ENCODE measurements around the gene TRIM44.
"Not testable (repeated sequence)": the region's sequence is repeated elsewhere in the genome, so short reads cannot be mapped to it uniquely, and the experiment has no call there.

TRIM44 gene

DNA sequence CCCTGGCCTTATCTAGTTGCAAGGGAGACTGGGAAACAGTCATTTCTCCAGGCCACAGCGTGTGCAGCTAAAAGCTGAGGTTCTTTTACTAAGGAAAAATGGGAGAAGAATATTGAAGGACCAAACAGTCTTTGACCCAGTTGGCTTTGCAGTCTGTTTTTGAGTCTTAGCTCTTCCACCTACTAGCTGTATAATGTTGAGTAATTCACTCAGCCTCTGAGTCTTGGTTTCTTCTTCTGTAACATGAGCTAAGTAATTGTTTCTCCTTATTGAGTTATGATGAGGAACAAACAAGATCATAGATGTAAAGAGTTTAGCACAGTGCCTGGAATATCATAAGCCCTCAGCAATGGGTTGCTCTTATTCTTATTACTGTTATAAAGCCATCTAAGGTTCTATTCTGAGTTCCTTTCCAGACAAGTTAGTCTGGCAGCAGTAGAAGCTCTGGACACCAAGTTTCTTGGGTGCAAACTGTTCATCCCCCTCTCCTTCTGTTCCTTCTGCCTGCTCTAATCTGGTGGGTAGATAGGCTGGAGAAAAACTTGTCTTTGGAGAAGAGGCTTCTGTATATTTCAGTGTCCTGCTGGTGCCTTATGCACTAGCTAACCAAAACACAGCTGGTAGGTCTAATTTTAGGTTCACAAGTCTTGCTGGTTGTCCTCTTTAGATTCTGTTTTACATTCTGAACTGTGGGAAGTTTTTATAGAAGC lies 13.5 kb downstream of the TRIM44 start:
- DNase-seq = no peak

DNA sequence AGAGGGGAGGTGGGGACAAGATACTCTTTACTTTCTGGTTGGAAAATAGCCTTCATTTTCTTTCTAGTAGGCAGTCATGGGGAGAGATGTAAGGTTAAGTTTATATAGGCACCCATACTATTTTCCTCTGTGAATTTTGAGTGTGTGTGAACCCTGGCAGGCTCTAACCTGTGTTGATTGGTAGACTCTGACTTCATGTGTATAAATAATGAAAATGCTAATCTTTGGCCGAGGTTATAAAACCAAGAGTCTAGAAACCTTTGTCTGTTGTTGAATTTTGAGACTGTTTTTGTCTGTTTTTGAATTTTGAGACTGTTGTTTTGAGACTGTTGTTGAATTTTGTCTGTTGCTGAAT lies 14.0 kb downstream of the TRIM44 start:
- no peak for DNase-seq

DNA sequence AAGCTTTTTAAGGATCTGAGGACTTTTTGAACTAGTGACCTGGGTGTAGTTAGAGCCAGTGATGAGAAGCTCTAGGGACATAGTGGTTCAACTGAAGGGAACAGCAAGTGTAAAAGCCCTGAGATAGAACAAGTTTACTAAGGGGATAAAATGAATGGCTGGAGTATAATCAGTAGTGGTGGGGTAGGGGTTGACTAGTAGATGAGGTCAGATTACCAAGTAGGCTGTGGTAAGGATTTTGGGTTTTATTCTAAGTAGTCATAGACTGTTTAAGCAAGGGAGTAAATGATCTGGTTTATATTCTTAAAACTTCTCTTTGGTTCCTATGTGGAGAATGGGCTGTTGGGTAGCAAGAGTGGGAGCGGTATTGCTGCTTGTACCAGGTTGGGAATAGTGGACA lies 15.3 kb downstream of the TRIM44 start:
- no peak for DNase-seq

DNA sequence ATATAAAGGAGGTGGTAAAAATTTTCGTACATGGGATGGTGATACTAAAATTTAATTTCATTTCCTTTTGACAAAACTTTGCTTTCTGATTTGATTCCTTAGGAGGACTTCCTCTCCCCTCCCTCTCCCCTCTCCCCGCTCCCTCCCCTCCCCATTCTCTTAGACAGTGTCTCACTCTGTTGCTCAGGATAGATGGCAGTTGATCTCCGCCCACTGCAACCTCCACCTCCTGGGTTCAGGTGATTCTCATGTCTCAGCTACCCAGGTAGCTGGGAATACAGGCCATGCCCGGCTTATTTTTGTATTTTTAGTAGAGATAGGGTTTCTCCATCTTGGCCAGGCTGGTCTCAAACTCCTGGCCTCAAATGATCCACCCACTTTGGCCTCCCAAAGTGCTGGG lies 15.9 kb downstream of the TRIM44 start:
- no peak for DNase-seq

DNA sequence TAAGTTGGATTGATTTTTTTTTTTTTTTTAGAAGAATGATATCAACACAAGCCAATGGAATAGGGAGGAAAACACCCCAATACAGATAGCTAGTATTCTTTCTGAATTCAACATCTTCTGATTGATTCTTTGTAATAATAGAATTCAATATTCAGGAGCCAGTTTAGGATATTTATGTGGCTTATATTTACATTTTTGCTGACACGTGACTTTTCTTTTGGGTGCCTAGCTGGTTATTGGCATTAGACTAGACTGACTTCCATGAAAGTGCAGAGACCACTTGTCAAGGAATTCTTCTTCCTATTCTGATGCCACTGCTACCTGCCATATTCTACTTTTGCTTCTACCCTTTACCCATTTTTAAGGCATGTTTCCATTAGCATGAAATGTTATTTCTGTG lies 16.4 kb downstream of the TRIM44 start:
- DNase-seq = no peak

DNA sequence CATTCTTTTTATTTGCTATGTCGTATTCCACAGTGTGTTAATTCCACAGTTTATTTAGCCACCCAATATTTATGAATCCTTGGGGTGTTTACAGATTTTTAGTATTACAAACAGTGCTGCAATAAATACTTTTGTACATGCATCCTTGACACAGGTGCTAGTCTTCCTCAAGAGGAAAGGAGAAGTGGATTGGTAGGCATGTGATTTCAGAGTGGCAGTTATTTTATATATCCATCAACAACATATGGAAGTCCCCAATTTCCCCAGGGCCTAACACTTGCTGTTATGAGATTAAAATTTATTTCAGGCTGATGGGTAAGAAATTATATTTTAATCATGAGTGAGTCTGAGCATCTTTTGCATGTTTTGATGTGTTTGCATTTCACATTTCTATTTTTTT lies 17.9 kb downstream of the TRIM44 start:
- no peak for DNase-seq

DNA sequence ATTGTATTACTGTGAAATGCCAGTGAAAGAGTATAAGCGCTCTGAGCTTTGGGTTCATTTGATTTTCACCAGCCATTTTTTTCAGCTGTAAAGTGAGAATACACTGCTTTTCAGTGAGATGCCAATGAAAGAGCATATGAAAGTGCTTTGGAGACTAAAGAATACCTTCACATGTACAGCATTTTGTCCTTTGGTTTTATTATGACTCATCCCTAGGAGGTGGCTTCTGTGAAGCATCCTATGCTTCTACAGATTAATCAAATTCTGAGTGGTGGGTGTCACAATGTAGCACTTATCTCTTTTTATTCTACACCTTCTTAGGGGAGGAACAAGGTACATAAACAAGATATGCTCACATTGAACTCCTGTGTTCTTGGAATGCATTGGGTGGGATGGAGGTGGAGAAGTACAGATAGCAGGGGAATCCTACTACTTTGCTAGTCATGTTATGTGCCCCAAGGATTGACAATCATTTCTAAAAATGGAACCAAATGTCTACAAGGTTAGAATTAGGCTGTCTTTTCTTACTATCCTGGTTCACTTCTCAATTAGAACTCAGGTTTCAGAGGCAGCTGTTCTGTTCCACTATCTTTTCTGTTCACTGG lies 18.7 kb downstream of the TRIM44 start:
- DNase-seq = no peak

DNA sequence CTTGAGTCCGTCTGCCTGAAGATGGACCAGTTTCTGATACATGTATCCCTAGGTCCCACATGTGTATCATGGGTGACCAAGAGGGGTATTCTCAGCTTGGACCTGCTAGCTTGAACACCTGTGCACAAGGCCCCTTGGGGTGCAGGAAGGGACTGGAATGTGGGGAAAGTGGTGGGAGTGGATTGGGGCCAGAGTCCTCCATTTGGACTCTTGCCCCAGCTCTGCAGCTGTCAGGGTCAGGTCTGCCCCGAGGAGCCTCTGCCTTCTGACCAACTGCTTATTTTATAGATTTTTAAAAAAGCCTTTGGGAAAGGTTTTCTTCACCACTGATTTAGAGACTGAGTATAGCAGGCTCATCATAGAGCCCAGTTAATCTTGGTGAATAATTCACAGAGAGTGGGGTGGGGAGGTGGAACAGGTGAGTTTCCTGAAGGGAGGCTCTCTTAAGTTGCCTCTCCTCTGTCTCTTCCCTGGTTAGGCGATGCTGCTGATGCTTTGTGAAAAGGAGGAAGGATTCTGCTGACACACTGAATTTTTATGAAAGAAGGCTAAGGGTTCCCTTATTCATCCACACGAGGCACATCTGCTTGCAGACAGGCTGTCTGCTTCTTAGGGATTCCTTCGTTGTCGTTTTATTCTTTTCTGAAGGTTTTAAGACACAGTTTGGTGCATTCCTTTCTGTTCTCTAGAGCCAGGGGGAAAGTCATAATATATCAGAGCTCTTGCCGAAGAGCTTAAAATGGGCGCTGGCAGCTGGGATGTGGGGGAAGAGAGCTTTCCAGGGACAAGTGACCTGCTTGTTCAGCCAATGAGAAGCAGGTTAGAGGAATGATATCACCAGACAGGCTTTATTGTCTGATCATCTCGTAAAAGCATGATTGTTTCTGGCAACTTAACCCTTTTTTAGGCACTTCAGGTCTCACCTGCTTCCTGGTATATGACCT lies 19.9 kb downstream of the TRIM44 start:
- no peak for DNase-seq

DNA sequence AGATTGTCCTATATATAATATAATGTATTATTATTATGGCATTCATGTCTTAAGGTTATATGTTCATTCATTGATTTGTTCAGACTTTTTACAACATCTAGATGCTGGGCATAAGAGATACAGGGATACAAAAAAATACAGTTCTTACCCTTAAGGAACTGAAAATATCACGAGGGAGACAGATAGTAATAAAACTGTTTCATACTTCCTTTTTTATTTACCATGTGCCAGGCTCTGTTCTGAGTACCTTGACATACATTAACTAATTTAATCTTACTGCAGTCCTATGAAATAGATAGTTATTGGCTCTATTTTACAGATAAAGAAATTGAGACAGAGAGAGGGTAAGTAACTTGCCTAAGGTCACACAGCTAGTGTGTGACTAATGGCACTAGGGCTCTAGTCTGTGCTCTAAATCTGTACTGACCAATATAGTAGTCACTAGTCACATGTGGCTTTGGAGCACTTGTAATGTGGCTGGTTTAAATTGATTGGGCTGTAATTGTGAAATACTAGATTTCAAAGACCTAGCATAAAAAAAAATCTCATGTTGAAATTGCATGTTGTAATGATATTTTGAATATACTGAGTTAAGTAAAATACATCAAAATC lies 21.3 kb downstream of the TRIM44 start:
- DNase-seq = no peak

DNA sequence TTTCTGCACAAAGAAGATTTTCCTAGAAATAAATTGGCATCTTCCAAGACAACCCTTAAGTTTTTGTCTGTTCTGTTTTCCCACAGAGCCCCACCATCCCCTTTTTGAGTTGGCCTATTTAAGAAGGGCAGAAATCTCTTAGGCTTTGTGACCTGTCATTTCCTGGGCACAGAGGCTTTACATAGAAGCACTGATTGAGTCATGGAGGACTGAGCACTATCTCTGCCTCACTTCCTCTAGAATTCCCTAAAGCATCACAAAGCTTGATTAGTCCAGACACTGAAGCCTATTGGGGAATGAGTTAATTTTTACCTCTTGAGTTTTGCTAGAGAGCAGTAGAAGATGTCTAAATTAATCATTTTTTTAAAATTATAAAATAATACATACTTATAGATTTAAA lies 25.4 kb downstream of the TRIM44 start:
- DNase-seq = no peak

DNA sequence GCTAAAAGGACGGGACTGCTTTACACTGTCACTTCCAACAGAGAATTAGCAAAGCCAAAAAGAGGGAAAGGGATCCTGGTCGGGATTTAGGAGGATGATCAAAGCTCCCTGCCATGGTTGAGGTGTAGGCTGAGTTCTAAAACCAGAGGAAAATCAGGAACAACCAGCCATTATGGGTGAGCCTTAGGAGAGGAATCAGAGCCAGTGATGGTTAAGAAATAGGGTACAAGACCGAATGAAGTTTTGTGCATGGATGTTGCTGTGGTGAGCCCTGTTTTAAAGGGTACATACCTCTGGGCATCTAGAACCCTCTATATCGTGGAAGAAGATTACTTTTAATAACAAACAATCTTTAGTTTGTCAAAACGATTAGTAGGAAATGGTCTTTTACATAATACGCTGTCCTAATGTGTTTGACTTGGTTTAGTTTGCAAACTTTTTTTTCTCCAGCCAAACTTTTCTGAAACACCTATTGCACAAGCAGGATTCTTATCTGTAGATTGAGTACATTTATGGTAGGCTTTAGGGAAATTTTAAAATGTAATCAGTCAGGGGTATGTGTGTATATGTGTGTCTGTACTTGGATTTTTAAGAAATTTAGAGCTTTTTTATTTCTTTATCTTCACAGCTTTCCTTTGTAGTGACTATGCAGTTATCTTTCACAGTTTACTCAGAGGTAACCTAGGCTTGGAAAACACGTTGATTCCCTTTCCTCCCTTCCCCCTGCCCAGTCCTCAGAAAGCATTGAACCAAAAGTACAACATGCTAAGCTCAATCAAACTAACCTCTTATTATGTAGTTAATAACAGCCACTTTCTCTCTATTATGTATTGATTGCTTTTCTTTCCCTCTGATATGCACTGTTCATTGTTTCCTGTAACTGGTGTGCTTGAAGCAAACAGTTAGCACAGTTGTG lies 26.8 kb downstream of the TRIM44 start:
- DNase-seq = no peak

DNA sequence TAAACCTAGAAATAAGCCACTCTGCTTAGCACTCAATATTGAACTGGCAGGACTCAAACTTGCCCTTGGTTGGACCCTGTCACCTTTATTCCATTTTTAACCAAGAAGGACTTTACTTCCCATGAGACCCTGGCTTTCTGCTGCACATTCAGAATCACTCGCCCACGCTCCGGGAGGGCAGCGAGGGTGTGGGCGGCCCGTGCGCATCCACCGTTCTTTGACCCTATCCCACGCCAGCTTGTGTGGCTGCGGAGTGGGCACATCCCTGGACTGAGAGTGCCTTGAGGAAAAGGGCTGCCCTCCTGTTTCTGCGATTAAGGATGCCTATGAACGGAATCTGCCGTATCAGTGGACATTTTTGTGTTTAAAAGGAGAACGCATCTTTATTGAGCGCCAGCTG lies 39.6 kb downstream of the TRIM44 start:
- no peak for DNase-seq

DNA sequence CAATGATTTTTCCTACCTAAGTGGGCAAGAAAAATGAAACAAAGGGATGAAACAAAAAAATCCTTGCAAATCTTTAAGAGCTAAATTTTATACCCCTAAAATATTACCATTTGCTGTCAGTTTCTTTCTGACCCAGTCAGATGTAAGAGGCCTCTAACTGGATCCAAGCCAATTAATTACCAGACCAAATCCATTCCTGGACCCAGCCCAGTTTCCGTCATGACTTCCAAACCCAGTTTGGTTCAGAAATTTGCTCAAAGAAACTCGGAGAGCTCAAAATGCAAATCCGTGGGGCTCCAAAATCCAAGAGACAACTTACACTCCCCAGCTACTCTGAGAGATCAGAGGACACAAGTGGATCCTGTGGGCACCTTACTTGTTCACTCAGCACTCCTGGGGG lies 46.8 kb downstream of the TRIM44 start:
- no peak for DNase-seq

DNA sequence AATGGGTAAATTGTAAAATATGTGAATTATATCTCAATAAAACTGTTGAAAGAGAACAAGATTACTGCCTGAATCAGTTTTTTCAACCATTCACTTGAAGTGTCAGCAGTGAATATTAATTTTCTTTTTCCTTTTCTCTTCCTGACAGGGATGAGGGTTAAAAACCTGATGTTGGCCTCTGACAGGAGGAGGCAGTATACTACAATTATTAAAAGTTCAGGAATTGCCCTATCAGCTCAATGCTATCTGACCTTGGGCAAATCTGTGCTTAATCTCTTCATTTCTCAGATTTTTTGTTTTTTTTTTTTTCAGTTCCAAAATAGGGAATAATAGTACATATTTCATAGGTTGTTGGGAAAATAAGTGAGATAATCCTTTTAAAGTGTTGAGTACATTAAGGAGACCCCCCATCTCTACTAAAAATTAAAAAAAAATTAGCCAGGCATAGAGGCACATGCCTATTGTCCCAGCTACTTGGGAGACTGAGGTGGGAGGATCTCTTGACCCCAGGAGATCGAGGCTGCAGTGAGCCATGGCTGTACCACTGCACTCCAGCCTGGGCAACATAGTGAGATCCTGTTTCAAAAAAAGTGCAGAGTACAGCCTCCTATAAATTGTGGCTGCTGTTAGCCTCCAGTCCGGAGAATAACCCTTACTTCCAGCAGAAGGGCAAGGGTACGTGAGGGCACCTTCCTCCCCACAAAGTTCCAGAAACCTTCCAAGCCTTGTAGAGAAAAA lies 48.8 kb downstream of the TRIM44 start:
- no peak for DNase-seq

DNA sequence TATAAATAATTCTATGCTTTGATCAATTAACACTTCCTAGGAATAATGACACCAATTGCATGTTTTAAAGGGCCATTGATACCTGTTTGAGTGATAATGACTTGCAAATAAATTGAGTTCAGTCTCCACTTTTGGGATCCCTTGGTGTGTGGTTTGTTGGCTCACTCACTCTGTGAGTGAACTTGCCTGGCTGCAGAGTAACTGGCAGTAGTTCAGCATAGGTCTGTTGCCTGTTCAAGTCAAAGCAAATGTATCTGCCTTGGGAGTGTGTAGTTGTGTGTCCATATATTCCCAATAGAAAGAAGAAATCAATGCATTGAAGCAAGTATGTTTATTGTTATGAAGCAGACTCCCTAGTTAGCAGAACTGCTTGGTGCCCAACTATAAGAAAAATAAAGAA lies 49.3 kb downstream of the TRIM44 start:
- no peak for DNase-seq

DNA sequence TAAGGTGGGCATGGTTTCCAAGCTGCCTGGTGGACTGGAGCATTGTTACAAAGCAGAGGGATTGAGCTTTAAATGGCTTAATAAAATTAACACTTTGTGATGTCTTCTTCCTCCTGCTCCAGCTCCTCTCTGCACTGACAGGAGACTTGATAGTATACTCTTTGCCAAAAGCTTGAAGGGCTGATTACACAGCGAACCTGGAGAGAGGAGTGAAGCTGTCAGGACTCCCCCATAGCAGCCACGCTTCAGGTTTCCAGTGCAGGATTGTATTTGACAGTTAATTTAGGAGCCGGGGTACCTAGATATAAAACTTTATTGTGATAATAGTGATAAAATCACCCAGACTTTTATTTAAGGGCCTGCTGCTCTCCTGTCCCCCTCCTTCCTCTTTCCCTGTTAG lies 50.0 kb downstream of the TRIM44 start:
- DNase-seq = no peak

DNA sequence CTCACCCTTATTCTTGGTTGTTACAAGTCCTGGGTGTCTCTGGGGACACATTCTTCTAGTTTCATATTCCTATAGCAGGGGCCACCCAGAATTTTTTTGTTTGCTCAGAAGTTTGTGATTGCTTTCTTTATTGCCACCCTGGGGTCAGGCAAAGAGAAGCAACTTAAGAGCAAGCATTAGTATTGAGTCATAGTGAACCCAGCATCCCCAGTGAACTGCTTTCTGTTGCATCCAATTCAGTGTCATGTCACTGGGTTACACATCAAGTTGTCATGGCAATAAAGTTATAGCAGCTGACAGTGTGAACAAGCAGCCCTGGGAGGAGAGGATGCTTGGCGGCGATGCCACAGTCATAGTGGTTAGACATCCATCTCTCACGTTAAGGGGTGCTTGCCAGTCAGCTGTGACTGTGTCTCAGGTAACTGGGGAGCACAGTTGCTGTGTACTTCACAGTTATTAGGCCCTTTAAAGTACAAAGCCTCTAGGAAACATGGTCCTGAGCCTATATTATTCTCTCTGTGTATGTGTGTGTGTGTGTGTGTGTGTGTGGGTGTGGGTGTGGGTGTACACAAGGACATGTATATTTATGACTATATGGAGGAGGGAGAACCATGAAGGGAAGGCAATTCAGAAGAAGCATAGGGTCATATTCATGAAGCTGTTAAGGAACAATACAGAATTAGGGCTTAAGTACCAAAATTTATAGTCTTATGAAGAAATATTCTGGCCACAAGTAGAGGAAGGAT lies 52.5 kb downstream of the TRIM44 start:
- no peak for DNase-seq

DNA sequence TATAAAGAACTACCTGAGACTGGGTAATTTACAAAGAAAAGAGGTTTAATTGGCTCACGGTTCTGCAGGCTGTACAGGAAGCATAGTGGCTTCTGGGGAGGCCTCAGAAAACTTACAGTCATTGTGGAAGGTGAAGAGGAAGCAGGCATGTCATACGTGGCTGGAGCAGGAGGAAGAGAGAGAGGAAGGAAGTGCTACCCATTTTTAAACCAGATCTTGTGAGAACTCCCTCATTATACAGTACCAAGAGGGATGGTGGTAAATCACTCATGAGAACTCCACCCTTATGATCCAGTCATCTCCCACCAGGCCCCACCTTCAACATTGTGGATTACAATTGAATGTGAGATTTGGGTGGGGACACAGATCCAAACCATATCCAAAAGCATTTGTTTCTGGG lies 53.1 kb downstream of the TRIM44 start:
- DNase-seq = not testable (repeated sequence)

DNA sequence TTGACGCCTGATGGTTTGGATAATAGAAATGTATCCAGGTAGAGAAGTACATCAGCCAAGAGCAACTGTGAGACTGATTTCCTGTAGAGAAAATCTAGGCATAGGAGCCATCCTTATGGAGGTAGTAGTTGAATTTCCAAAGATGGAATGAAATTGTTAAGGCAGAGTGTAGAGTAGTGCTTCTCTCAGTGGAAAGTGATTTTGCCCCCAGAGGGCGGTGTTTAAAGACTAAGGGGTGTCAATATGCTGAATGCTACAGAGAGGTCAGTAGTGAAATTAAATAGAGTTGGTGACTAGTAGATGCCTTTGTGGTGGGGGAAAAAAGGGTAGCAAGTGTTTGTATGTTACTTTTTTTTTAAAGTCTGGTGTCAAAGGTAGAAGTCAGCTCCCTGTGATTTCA lies 54.5 kb downstream of the TRIM44 start:
- DNase-seq = no peak

DNA sequence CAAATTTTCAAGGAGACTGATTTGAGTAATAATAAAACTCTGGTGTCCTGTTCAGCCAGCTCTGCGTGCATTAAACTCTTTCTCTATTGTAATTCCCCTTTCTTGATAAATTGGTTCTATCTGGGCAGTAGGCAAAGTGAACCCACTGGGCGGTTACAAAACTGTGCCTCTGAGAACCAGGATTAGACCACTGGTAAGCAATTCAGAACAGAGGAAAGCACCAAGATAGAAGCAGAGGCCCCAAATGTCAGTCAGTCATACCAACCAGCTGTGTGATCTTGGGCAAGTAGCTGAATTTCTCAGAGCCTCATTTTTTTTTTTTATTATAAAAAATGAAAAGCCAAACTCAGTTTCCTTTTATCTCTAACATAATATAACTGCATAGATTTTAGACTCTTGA lies 54.9 kb downstream of the TRIM44 start:
- DNase-seq = no peak

All from activated naive CD4-positive, alpha-beta T cell treated with Interleukin-2 at 50 U/mL for 16 hours (primary cell).